ENCODE data around the gene C10orf62.
"Not testable (repeated sequence)": the region's sequence is repeated elsewhere in the genome, so short reads cannot be mapped to it uniquely, and the experiment has no call there.

Gene C10orf62

GRCh38 chr10:97553575-97554031, 35.9 kb upstream of the C10orf62 start:
- no peaks in the 10 kb centered on the region; the same call in 1 of the 2 replicates for H3K9me3 ChIP-seq
- no peaks in the 10 kb centered on the region for H3K36me3 ChIP-seq (replicated peaks)
- in situ Hi-C loops (cut with MboI; ENCODE audit: low sequenced_read_pairs) = loop anchor here (5.0 kb wide), 1 partner anchor 91 kb away; no protein-coding TSS in a partner anchor
- no peaks in the 10 kb centered on the region for H3K27me3 ChIP-seq (ENCODE audit: low read depth)
- peaks cover 2% of the 10 kb centered on the region; the same call in 1 of the 2 replicates for H3K4me1 ChIP-seq
- no peak overlapping the region for H3K4me3 ChIP-seq
- peak; percentile 62 to 80 for DNase-seq (ENCODE audit: low spot score in 2 of 2)

GRCh38 chr10:97554336-97554735, 35.2 kb upstream of the C10orf62 start:
- H3K4me1 ChIP-seq; H3K36me3 ChIP-seq (replicated peaks); H3K9me3 ChIP-seq; DNase-seq (ENCODE audit: low spot score in 2 of 2); H3K4me3 ChIP-seq; H3K27me3 ChIP-seq (ENCODE audit: low read depth): not testable (repeated sequence)
- in situ Hi-C loops (cut with MboI; ENCODE audit: low sequenced_read_pairs) = loop anchor here (5.0 kb wide), 1 partner anchor 92 kb away; no protein-coding TSS in a partner anchor

- in situ Hi-C loops (cut with MboI; ENCODE audit: low sequenced_read_pairs); H3K27me3 ChIP-seq (ENCODE audit: low read depth); H3K4me1 ChIP-seq; H3K9me3 ChIP-seq; H3K4me3 ChIP-seq; H3K36me3 ChIP-seq (replicated peaks); DNase-seq (ENCODE audit: low spot score in 2 of 2): not testable (repeated sequence)
These were observed 34.0 kb upstream of the C10orf62 start for GRCh38 chr10:97555541-97555940.

GRCh38 chr10:97560731-97561381, 28.7 kb upstream of the C10orf62 start:
- H3K27me3 ChIP-seq (ENCODE audit: low read depth); H3K4me1 ChIP-seq; H3K36me3 ChIP-seq (replicated peaks); H3K4me3 ChIP-seq; in situ Hi-C loops (cut with MboI; ENCODE audit: low sequenced_read_pairs); DNase-seq (ENCODE audit: low spot score in 2 of 2); H3K9me3 ChIP-seq: not testable (repeated sequence)

GRCh38 chr10:97561386-97562077, 28.0 kb upstream of the C10orf62 start:
- DNase-seq (ENCODE audit: low spot score in 2 of 2); H3K36me3 ChIP-seq (replicated peaks); in situ Hi-C loops (cut with MboI; ENCODE audit: low sequenced_read_pairs); H3K4me1 ChIP-seq; H3K4me3 ChIP-seq; H3K9me3 ChIP-seq; H3K27me3 ChIP-seq (ENCODE audit: low read depth): not testable (repeated sequence)

GRCh38 chr10:97562329-97562728, 27.2 kb upstream of the C10orf62 start:
- in situ Hi-C loops (cut with MboI; ENCODE audit: low sequenced_read_pairs) = not testable (repeated sequence)

GRCh38 chr10:97563337-97563736, 26.2 kb upstream of the C10orf62 start:
- Histone ChIP-seq H3K27me3 (ENCODE audit: low read depth) (no peaks in the 10 kb centered on the region), H3K36me3 (replicated peaks) (no peaks in the 10 kb centered on the region), H3K4me3 (no peak overlapping the region), H3K4me1 (no peaks in the 10 kb centered on the region), H3K9me3 (0 out of 2 replicates have a peak, but pooled peaks cover 2% of the 10 kb centered on the region)
- DNase-seq (ENCODE audit: low spot score in 2 of 2) = no peak
- in situ Hi-C loops (cut with MboI; ENCODE audit: low sequenced_read_pairs) = no loop called here

More at GRCh38 chr10:97562329-97562728, 27.2 kb upstream of the C10orf62 start:
- DNase-seq (ENCODE audit: low spot score in 2 of 2); H3K27me3 ChIP-seq (ENCODE audit: low read depth); H3K4me1 ChIP-seq; H3K4me3 ChIP-seq; H3K36me3 ChIP-seq (replicated peaks); H3K9me3 ChIP-seq: not testable (repeated sequence)

- Histone ChIP-seq H3K4me3 (no peak overlapping the region), H3K27me3 (ENCODE audit: low read depth) (no peaks in the 10 kb centered on the region), H3K36me3 (replicated peaks) (no peaks in the 10 kb centered on the region), H3K9me3 (0 out of 2 replicates have a peak, but pooled peaks cover 2% of the 10 kb centered on the region), H3K4me1 (no peaks in the 10 kb centered on the region)
- DNase-seq (ENCODE audit: low spot score in 2 of 2) = no peak
- in situ Hi-C loops (cut with MboI; ENCODE audit: low sequenced_read_pairs) = no loop called here
These were observed 24.7 kb upstream of the C10orf62 start for GRCh38 chr10:97564776-97565175.

- Histone ChIP-seq H3K4me3 (no peak overlapping the region), H3K27me3 (ENCODE audit: low read depth) (no peaks in the 10 kb centered on the region), H3K36me3 (replicated peaks) (no peaks in the 10 kb centered on the region), H3K4me1 (no peaks in the 10 kb centered on the region), H3K9me3 (0 out of 2 replicates have a peak, but pooled peaks cover 2% of the 10 kb centered on the region)
- DNase-seq (ENCODE audit: low spot score in 2 of 2) = no peak
- in situ Hi-C loops (cut with MboI; ENCODE audit: low sequenced_read_pairs) = no loop called here
These were observed 23.1 kb upstream of the C10orf62 start for GRCh38 chr10:97566336-97566996.

GRCh38 chr10:97567891-97568290, 21.6 kb upstream of the C10orf62 start:
- Histone ChIP-seq H3K4me3 (no peak overlapping the region), H3K4me1 (no peaks in the 10 kb centered on the region), H3K36me3 (replicated peaks) (no peaks in the 10 kb centered on the region), H3K27me3 (ENCODE audit: low read depth) (no peaks in the 10 kb centered on the region), H3K9me3 (no peaks in the 10 kb centered on the region)
- DNase-seq (ENCODE audit: low spot score in 2 of 2) = no peak
- in situ Hi-C loops (cut with MboI; ENCODE audit: low sequenced_read_pairs) = no loop called here

- Histone ChIP-seq H3K4me1 (no peaks in the 10 kb centered on the region), H3K4me3 (no peak overlapping the region), H3K27me3 (ENCODE audit: low read depth) (no peaks in the 10 kb centered on the region), H3K9me3 (no peaks in the 10 kb centered on the region), H3K36me3 (replicated peaks) (no peaks in the 10 kb centered on the region)
- DNase-seq (ENCODE audit: low spot score in 2 of 2) = no peak
- in situ Hi-C loops (cut with MboI; ENCODE audit: low sequenced_read_pairs) = no loop called here
These were observed 19.3 kb upstream of the C10orf62 start for GRCh38 chr10:97570146-97570788.

GRCh38 chr10:97570789-97571471, 18.6 kb upstream of the C10orf62 start:
- no peak for DNase-seq (ENCODE audit: low spot score in 2 of 2)
- Histone ChIP-seq H3K4me3 (no peak overlapping the region), H3K27me3 (ENCODE audit: low read depth) (no peaks in the 10 kb centered on the region), H3K9me3 (no peaks in the 10 kb centered on the region), H3K4me1 (no peaks in the 10 kb centered on the region), H3K36me3 (replicated peaks) (no peaks in the 10 kb centered on the region)
- in situ Hi-C loops (cut with MboI; ENCODE audit: low sequenced_read_pairs) = no loop called here

- no peak for DNase-seq (ENCODE audit: low spot score in 2 of 2)
- in situ Hi-C loops (cut with MboI; ENCODE audit: low sequenced_read_pairs) = no loop called here
- no peaks in the 10 kb centered on the region for H3K9me3 ChIP-seq
- no peaks in the 10 kb centered on the region for H3K4me1 ChIP-seq
- no peaks in the 10 kb centered on the region for H3K27me3 ChIP-seq (ENCODE audit: low read depth)
- no peaks in the 10 kb centered on the region for H3K36me3 ChIP-seq (replicated peaks)
- no peak overlapping the region for H3K4me3 ChIP-seq
These were observed 17.9 kb upstream of the C10orf62 start for GRCh38 chr10:97571622-97572021.
